ENCODE measurements around the gene AOPEP.

Gene AOPEP, protein sequence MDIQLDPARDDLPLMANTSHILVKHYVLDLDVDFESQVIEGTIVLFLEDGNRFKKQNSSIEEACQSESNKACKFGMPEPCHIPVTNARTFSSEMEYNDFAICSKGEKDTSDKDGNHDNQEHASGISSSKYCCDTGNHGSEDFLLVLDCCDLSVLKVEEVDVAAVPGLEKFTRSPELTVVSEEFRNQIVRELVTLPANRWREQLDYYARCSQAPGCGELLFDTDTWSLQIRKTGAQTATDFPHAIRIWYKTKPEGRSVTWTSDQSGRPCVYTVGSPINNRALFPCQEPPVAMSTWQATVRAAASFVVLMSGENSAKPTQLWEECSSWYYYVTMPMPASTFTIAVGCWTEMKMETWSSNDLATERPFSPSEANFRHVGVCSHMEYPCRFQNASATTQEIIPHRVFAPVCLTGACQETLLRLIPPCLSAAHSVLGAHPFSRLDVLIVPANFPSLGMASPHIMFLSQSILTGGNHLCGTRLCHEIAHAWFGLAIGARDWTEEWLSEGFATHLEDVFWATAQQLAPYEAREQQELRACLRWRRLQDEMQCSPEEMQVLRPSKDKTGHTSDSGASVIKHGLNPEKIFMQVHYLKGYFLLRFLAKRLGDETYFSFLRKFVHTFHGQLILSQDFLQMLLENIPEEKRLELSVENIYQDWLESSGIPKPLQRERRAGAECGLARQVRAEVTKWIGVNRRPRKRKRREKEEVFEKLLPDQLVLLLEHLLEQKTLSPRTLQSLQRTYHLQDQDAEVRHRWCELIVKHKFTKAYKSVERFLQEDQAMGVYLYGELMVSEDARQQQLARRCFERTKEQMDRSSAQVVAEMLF

DNA sequence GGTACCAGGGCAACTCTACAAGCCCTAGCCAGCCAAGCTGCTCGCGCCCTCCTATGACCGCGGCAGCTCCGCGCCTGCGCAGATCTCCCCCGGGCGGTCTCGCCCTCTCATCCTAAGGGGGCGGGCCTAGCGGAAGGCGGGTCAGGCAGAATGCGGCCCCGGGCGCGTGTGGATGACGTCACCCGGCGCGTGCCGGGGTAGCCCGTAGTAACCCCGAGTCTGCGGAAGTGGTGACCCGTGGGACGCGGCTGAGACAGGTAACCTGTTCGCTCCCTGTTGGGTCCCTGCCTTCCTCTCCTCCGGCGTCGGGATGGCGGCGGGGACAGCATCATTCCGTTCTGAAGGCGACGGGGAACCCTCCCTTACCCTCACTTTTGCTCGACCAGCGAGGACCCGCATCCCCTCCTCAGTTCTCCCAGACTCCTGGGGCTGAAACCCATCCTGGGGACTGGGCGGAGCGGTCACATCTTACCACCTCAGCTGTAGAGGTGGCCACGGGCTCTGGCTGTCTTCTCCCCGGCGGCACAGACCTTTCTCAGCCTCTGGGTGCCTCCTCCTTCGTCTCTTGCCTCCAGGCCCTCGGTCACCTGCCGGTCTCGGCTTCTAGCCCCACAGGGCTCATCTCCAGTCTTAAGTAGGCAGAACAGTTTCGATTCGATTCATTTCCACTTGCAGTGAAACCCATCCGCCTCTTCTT lies at the start of gene AOPEP:
TSS of gene AOPEP (plus strand) at position 205 of the 697 bp plus-strand sequence. CDS start 33,085 bp downstream, outside the sequence.
- DNase-seq, result peak; percentile 98 to 100 (median 99)

DNA sequence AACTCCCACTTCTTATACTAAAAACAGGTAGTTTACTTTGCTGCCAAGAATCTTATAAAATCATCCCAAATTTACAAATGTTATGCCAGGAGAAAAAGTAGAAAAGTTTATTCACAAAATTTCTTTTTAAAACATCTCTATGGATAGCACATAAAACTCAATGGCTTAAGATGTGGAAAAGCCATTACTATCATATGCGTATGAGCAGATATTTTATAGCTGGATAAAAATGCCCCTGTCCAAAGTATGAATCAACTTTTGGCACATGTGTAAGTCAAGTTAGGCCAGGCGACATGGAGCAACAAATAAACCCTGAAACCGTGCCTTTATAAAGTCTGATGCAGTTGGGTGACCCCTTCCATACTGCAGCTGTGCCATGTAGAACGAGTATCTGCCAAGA lies 48.6 kb upstream of the AOPEP start:
- DNase-seq, result no peak

DNA sequence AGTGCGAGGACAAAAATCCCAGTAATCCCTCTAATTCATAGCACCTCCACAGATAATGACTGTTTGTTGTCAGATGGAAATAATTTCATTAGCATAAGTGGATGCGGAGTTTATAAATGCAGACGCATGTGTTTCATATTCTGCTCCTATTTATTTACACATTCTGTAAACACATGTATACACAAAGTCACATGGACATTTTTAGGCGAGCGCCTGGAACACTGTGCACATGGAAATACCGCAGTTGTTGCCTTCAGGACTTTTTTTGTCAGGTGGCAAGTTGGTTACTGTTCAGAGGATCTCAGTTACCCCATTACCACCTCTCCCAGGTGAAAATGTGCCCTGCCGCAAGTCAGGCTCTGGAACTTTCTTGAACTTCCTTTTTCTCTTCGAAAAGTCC lies 46.9 kb upstream of the AOPEP start:
- DNase-seq, result no peak

DNA sequence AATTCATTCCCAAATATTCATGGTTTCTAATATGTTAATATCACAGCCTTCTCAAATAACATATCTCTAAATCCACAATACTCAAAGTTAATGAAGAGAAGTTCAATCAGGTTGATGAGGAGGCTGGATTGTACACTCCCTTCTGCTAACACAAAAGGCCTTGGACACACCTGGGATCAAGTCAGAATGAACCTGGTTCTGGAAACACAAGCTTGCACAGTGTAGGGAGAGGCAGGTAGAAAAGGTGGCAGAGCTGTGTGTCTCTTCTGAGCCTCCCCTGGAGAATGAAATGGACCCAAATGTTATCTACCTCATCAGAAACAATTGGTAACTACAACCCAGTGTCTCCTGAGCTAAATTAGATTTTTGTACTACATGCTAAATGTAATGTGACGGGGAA lies 46.5 kb upstream of the AOPEP start:
- no peak for DNase-seq

DNA sequence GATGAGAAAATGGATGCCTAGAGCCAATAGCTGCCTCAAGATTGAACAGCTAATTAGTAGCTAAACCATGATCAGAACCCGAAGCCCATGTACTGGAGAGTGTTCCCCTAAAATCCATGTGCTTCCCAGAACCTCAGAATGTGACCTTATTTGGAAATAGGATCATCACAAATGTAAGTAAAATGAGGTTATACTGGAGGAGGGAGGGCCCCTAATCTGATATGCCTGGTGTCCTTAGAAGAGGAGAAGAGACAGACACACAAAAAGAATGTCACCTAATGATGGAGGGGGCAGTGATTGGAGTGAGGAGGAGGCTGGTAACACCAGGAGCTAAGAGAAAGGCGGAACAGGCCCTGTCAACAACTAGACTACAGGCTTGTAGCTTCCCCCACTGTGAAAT lies 45.9 kb upstream of the AOPEP start:
- no peak for DNase-seq

DNA sequence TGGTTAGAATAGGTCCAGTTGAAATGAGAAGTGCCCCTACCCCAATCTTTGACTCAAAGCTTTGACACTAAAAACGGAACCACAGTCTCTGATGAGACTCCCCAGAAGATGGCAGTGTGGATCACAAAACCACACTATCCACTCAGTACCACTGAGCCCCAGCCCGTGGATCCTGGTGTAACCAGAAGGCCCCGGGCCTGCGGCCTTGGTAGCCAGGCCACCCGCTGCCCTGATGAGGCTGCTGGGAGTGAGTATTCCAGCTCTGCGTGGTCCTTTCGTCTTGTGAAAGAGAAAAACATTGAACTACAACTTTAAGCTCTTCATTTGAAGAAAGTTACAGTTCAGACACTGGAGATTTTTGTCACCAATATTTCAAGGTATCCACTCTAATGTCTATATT lies 45.0 kb upstream of the AOPEP start:
- peak; percentile 8 to 19 (median 15) for DNase-seq

DNA sequence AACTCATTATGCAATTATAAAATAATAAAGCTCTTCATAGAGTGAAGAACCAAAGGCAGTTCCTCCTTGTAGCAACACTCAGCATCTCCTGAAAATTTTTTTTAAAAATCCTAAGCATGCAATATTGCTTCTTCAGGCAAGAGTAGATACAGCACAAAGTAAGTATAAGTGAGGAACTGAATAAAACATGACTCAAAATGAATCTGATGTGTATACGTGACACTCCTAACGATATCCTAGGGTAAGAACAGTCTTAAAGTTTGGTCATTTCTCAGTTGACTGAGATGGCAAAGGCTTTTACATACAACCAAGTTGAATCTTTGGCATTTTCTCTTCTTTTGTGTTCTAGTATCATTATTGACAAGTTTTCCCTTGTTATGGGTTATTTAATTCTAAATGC lies 41.1 kb upstream of the AOPEP start:
- no peak for DNase-seq

DNA sequence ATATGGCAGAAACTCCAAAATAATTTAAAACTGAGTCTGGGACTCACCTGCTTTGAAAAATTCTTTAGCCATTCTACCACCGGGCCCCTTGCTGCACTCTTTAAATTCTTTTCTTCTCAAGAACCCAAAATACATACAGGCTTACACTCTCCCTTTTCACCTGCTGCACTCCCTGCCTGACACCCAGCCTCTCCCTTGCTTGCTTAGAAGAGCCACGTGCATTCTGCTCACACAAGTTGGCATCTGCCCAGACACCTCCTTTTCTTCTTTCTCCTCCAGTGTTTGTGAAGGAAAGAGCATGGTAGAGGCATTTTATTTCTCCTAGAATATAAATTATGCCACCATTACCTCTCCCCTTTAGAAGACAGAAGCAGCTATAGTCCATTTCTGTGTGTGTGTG lies 39.0 kb upstream of the AOPEP start:
- DNase-seq, result no peak

DNA sequence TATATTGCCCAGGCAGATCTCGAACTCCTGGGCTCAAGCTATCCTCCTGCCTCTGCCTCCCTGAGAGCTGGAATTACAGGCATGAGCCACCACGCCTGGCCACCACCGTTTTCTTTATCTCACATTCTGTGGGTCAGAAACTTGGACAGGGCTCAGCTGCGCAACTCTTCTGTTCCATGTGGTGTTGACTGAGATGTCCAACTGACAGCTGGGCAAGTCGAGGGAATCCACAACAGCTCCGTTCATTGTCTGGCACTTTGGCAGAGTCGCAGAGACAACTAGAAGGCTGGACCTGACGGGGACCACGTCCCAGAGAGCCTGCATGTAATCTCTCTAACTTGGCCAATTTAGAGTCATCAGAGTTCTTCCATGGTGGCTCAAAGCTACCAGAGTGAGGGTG lies 36.2 kb upstream of the AOPEP start:
- no peak for DNase-seq

DNA sequence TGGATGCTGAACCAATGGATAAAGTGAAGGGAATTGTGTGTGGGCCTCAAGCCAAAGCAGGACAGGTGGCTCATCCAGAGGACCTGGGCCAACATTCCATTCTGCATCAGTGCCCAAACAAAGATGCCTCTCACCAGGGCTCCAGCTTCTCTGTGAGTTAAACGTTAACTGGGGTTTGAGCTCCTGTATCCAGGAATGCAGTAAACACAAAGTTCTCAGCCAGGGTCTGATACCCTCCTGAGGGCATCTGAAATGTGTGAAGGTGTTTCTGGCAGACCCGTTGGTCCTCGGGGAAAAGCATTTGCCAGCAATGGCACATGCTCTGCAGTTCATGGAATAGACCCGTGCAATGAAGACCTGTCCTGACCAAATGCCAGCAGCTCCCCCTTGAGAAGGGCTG lies 33.9 kb upstream of the AOPEP start:
- no peak for DNase-seq

DNA sequence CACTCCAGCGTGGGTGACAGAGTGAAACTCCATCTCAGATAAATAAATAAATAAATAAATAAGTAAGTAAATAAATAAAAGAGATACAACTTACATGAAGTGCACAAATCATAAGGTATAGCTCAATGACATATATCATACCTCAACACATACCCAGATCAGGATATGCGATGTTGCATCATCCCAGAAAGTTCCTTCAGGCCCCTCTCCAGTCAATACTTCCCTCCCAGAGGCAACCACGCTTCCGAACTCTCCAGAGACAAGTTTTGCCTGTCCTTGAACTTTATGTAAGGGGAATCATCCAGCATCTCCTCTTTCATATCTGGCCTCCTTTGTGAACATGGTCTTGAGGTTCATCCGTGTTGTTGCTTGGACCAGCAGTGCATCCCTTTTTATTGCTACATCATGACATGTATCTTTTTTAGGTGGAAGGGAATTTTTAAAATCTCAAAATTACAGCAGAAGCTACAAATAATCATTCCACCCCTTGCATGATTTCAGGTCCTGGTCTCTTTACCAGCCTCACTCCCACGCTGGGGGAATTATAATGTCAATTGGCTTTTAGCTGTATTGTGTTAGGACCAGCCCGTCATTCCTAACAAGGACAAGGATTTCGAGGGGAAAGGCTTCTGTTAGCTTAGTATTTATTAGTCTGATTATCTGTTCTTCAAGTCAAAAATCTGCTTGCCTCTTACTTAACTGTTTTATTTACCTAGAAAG lies 32.9 kb upstream of the AOPEP start:
- no peak for DNase-seq

DNA sequence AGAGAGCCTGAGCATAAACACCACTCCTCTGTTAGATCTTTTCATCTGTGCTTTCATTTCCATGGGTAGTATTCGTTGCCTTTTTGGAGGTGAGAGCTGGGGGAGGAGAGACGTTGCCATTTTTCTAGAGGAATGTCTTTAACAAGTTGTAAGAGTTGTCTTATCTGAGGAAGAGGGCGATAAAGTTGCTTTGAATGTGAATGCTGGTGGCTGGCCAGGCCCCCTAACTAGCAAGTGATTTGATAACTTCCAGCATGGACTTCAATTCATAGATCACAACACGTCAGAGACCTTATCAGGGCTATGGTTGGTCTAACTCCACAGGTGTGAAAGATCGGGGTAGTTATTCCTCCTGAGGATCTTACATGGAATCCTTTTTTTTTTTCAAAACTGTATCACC lies 30.0 kb upstream of the AOPEP start:
- DNase-seq, result no peak

DNA sequence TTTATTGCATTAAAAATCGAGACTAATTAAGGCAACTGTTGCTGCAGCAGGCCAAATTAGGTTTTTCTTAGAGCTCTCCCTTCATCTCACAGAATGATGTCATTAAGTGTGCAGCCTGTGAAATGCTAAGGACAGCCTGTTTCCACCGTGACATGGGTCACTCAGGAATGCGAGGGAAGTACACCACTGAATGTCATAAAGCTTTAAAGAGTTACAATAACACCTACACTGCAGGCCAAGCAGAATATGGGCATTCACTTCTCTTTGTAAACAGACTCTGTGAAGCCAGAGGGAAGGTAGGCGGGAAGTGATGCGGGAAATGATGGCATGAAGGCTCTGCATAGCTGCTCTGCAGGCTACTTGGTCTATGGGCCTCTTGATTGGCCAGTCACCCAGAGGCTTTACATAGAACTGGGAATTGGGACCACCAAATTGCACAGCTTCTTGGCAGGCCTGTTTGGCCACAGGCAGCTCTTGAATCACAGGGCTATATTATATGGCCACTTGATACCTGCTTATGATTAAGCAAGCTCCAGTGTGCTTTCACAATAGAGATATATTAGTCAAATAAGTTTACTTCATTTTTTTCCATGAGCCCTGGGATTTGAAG lies 28.4 kb upstream of the AOPEP start:
- no peak for DNase-seq

DNA sequence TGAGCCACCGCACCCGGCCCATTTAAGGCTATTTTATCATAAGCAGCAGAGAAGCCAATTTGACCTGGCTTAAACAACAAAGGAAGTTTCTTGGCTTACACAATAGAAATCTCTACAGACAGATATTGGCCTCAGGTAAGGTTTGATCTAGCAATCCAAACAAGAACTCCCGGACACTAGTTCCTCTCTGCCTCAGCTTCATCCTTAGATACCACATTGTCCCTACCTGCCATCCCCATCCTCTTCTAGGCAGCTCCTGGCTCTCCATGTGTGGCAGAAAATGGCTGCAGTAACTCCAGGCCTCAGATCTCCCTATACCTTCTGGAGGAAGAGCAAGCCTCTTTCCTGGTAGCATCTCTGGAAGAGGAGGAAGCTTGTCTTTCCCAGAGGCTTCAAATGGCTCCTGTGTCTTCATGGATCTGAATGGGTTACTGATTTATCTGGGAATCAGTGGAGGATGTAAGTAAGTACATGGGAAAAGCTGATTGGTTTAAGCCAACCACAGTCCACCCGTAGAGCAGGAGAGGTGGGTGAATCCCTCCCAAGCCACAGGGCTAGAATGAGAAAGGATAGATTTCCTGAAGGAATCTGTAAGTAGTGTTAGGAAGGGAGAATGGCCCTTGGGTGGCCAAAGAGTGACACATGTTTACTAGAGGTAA lies 26.7 kb upstream of the AOPEP start:
- DNase-seq, result no peak

DNA sequence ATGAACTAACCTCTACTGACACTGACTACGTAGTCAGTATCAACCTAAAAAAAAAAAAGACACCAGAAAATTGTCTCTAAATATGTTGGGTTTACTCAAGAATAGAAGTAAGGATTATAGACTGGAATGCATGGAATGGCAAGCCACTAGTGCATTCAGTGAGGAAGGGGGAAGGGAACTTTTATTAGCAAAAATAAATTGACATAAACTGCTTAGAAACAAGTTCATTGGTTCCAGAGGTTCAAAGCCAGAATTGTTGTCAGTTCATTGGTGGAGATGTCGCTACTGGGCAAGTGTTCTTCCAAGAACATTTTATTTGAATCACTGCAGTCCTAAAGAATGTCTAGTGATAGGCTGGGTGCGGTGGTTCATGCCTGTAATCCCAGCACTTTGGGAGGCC lies 26.1 kb upstream of the AOPEP start:
- no peak for DNase-seq

DNA sequence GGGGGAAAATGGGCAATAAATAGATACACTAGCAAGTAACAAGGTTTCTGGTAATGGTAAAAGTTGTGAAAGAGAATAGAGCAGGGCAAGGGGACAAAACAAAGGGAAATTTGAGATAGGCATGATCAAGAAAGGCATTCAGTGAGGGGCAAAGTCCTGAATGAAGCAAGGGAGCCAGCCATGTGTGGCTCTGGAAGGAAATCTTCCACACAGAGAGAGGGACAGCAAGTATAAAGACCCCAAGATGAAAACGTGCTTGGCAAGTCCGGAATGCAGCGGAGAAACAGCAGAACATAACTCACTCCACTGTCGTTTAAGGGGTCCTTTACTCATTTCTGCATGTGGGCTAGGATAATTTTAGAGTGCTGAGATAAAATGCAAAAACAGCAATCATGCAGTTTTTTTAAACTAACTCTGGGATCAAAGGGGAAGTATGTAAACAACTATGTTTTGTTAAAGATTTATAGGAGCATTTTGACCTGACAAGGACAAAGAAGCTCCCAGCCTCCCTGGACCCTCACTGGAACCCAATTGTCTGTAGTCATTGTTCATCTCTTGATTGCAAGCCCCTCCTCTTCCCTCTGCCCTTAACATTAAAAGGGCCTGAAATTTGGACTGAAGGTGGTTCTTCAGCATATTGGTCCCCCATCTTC lies 22.9 kb upstream of the AOPEP start:
- DNase-seq, result no peak

DNA sequence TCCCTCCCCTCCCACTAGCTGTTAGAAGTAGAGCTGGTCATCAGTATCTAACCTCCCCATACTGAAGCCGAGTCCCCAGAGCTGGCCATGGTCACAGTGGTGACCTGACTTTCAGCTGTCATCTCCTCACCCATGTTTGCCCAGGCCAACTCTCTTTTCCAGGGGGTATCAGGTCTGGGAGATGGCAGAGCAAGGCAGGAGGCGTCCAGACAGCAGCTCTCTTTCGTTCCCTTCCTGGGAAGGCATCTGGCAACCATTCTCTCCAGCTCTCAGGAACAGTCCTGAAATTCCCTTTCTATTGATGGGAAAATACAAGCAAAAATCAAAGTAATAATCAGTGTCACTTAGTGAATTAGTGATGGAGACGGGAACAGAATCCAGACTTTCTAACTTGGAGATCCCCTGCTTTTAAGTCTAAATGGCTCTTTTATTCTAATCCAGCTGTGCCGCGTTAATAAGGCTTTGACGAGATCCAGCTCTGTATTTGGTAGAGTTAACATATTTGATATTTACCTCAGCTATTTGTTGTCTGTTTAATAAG lies 21.3 kb upstream of the AOPEP start:
- DNase-seq, result no peak

DNA sequence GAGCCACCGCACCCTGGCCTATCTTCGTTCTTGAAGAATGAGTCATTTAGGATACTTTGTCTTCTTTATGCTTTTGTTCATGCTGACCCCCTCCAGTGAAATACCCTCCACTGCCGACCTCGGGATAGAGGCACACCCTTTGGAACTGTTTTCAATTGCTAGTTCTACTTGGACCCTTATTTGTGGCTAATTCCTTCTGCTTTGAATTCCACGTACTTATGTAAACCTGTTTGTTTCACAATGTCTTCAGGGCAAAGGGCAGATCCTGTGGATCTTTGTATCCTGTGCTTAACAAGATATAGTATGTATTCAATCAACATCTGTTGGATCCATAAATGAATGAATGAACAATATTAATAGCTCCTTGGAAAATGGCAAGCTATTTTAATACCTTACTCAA lies 19.6 kb upstream of the AOPEP start:
- DNase-seq, result no peak

DNA sequence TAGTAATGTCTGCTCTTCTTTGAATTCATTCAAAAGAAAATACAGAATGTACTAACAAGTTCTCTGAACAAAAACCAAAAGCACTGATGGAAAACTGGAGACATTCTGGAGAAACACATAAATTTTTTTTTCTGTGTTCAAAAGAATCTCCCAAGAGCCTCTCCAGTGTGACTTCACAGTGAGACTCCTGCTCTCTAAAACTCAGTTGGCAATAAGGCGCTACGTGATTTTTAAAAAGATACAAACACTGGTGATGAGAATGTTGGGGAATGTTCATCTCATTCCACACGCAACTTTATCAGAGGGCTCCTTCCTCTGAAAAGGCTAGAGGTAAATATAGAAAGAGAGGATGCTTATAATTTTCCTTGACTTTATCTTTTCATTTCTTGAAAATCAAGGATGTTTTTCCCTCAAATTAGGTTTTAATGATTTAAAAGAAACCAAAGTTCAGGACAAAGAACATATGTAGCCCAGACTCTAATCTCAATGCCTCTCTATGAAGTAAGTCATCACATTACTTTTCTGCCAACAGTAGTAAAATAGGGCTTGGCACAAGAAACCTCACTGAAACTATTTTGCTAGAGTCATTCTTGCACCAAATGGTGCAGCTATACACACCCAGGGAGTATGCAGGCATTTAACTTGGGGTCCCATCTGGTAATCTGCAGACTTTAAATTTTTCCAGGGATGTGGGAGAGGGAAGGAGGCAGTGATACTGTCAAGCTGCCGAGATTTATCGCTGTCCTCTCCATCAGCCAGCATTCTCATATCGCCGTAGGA lies 12.9 kb upstream of the AOPEP start:
- no peak for DNase-seq

DNA sequence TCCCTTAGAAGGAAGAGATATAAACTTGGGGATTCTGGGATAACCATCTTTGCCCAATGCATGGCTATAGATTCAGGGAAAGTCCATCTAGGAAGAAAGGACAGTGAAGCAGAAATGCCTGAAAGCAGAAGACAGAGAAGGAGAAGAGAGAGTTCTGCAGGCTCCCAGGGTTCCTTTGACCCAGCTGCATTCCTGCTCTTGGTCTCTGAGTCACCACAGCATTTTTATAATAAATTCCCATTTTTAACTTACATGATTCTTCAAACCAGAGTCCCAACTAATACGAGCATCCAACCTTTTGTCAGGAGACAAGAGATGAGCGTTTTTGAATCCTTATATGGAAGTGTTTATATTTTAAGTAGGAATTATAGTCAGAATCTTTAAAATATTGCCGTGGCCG lies 12.0 kb upstream of the AOPEP start:
- no peak for DNase-seq
